Myocyte (in vitro differentiated cells): Measurements from ENCODE around the gene C2CD5. TPM values are rescaled to one million over a fixed set of nuclear protein-coding genes. Genes with fewer than 3 reads are reported as not detected.
A peak's percentile ranks its signal among the peaks of the same experiment; 100 is the strongest.
"Not testable (repeated sequence)": the region's sequence is repeated elsewhere in the genome, so short reads cannot be mapped to it uniquely, and the experiment has no call there.

Source experiments
- DNase-seq: peaks from one replicate; pipeline ENCODE4 v3.0.0-alpha.2; 2012; ENCODE audit warnings: low read depth
- polyA plus RNA-seq: library from polyadenylated mRNA; unstranded; fragments of >200 nt; gene quantifications from one replicate; pipeline ENCODE4 v1.2.1, GENCODE V29; 2012; ENCODE audit warnings: missing spikeins
- total RNA-seq: library from RNA; depleted of rRNA; stranded (reverse); fragments of >200 nt; gene quantifications from 2 replicates; pipeline ENCODE4 v1.2.3, GENCODE V29; 2014

The C2CD5 gene
- 7.9 and 10.2 TPM in 2 replicates for total RNA-seq
- 5.6 TPM for polyA plus RNA-seq

DNA sequence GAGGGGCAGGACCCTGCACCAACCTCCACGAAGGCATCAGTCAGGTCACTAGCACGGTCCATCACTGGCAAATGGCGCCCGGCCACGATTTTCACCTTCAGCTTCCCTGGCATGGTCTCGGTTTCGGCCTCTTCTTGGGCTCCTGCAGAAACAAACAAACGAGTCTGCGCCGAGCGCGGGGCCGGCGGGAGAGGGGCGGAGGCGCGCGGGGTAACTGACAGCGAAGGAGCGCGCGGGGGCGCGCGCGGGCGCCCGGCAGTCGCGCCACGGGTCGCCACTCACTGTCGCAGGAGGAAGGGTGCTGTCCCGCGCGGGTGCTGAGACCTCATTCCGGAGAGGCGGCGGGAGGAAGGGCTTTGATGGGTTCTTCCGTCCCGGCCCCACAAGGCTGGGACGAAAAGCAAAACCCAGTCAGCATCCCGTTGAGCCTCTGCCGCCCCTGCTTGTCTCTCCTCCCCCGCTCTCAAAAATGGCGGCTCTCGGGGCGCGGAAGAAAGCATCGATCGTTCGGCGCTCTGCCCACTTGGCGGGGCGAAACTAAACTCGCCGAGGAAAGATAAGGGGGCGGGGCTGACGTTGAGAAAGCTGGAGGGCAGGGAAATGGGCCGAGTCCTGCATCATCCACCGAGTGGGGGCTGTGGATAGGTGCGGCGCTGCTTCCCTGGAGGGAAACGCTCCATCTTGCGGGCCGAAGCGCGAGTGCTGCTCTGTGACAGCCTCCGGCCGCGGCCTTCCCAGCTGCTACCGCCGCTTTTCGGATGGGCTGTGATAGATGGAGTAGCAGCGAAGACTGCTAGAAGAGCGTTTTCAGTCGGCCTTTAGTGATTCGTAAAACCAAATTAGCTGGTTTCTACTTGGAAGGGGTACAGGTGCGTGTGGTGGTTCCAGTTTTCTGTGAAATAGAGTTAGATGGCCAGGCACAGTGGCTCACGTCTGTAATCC lies at the start of gene C2CD5:
Gene C2CD5, minus strand, starts transcription at position 505 of the 942 bp plus-strand sequence. Its CDS starts 392 bp downstream, at position 113.
- DNase-seq: peak; percentile 100

- DNase-seq: no peak
These were observed 49.5 kb upstream of the C2CD5 start for GRCh38 chr12:22593864-22594263.

GRCh38 chr12:22588817-22589216 lies 44.5 kb upstream of the C2CD5 start:
- DNase-seq: no peak

- no peak for DNase-seq
These were observed 34.0 kb upstream of the C2CD5 start for GRCh38 chr12:22578328-22578727.

DNA sequence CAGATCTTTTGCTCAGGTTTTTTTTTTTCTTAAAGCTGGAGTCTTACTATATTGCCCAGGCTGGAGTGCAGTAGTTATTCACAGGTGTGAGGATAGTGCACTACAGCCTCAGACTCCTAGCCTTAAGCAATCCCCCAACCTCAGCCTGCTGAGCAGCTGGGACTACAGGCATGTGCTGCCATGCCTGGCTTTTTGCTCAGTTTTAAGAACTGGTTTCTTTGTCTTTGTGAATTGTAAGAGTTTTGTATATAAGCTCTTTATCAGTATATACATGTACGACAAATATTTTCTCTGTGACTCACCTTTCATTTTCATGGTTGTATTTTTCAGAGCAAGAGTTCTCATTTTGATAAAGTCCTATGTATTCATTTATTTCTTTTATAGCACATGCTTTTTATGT lies 33.3 kb upstream of the C2CD5 start:
- DNase-seq: no peak

DNA sequence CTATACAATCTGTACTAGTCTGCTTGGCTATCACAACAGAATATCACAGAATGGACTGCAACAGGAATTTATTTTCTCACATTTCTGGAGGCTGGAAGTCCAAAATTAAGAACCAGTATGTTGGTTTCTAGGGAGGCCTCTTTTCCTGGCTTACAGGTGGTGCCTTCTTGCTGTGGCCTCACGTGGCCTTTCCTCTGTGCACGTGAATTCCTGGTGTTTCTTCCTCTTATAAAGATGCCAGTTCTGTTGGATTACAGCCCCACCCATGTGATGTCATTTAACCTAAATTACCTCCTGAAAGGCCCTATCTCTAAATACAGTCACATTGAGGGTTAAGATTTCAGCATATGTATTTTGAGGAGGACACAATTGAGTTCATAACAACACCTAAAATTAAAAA lies 32.1 kb upstream of the C2CD5 start:
- DNase-seq: no peak

DNA sequence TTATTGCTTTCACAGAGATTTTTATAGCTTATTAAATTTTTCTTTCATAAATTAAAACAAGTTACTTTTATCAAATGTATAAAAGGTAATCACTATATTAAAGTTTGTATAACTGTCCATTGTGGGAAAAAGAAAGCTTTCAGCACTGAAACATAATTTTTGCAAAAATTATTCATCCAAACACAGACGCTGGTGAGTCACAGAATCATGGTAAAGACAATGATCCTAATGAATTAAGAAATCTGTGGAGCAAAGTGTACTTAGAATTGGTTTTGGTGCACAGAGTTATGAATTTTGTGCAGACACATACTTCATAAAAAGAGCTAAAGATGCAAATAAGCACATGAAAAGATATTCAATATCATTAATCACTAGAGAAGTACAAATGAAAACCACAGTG lies 31.7 kb upstream of the C2CD5 start:
- no peak for DNase-seq

GRCh38 chr12:22574921-22575320 lies 30.6 kb upstream of the C2CD5 start:
- DNase-seq: no peak

DNA sequence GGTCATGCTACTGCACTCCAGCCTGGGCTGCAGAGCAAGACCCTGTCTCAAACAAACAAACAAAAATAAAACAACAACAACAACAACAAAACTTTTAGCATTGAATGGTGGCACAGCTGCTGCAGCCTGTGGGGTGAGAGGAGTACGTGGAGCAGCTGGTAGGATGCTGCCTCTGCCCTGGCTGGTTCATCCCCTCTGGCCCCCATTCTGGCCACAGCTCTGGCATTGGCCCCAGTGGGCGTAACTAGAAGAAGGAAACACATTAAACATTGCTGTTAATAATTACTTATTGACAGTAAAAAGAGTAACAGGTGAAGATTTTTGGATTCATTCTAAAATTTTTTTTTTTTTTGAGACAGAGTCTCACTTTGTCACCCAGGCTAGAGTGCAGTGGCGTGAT lies 28.8 kb upstream of the C2CD5 start:
- DNase-seq: peak; percentile 18

DNA sequence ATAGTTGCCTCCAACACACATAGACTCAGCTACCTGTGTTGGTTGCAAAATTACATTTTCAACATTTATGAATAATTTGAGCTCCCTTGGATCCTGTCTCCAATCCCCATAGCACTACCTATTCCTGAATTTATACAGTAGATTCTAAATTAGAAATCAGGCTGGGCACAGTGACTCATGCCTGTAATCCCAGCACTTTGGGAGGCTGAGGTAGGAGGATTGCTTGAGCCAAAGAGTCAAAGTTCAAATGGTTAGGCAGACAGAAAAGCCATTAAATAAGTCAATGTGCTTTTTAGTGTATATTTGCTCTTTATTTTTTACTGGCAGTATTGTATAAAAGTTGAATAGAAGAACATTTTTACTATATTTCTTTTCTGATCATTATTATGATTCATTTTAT lies 24.9 kb upstream of the C2CD5 start:
- no peak for DNase-seq

DNA sequence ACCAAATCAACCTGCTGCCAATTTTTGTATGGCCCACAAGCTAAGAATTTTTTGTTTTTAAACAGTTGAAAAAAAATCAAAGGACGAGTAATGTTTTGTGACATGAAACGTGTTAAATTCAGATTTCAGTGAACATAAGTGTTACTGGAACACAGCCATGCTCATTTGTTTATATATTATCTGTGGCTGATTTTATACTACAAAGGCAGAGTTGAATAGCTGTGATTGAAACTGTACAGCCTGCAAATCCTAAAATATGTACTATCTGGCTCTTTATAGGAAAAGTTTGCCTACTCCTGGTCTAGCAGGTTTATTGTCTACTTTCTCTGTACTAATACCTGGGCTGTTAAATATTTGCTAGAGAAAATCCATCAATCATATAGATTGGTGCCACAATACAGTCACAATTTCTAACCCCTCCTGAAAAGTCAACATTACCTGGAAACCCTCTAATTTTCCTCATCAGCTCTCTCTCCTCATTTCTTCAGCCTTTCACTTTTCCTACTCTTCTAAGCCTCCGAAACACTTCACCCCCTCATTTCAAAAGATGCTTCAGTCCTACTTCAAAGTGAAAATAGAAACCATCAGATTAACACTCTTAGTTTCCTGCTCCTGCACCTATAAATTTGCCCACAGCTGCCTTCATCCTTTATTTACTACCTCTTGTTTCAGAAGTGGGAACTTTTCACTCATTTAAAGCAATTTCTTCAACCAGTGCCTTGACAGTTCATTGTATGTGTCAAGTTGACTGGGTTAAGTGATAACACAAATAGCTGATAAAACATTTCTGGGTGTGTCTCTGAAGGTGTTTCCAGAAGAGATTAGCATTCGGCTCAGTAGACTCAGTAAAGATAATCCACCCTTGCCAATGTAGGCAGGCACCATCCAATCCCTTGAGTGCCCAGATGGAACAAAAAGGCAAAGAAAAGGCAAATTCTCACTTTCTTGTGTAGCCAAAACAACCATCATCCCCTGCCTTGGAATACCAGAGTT lies 18.0 kb upstream of the C2CD5 start:
- no peak for DNase-seq

- not testable (repeated sequence) for DNase-seq
These were observed 10.4 kb upstream of the C2CD5 start for GRCh38 chr12:22554750-22555149.

GRCh38 chr12:22551624-22552023 lies 7.3 kb upstream of the C2CD5 start:
- DNase-seq: no peak

GRCh38 chr12:22545255-22545654 lies 913 bp upstream of the C2CD5 start:
- no peak for DNase-seq

DNA sequence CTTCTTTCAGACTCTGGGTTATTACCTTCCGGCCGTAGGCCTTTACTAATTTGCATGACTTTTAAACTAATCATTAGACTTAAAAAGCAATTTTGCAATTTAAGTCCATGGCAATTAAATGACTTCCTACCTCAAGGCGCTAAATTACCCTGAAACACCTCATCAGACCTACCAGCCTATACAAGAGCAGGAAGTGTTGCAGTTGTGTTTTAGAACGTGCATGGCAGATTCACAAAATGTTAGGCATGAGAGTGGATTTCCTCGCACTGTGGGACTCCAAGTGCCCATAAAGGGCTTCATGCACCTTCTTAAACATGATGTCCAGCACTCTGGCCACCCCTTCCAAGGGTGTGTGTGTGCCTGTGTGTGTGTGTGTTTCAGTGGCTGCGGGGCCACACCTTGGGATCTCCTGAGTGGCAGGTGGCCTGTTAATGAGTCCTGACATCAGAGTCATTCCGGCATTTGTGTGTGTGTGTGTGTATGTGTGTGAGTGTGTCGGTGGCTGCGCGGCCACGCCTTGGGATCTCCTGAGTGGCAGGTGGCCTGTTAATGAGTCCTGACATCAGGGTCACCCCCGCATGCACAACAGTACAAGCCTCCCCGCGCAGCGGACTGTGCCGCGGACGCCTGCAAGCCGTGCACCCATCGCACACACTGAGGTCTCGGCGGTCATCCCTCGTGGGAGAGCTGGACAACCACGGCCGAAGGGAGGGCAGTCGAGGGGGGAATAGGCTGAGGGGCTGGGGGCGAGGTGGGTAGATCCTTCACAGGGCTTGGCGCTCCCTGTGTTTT lies 900 bp downstream of the C2CD5 start:
- peak; percentile 69 for DNase-seq

DNA sequence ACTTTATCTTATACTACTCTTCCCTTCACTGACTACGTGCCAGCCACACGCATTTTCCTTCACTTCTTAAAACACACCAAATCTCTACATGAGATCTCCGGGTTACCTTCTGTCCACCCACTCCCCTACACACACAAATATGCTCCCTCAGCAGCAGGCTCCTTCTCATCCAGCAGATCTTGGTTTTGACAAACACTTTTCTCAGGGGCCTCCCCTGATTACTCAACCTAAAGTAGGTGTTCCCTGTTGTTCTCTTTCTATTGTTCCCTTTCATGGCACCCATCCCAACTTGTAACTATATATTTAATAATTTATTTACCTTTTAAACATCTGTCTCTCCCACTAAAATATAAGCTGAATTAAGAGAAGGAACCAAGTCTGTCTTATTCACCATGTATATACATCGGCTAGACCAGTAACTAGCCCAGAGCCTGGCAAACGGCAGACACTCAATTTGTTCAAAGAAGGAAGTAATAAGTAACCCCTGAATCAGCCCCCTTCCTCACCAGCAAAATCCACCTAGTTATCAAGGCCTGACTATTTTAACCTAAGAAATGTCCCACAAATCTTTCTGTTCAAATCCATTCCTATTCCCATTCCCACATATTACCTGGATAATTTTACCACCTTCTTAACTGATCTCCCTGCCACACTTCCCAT lies 2.7 kb downstream of the C2CD5 start:
- DNase-seq: no peak

DNA sequence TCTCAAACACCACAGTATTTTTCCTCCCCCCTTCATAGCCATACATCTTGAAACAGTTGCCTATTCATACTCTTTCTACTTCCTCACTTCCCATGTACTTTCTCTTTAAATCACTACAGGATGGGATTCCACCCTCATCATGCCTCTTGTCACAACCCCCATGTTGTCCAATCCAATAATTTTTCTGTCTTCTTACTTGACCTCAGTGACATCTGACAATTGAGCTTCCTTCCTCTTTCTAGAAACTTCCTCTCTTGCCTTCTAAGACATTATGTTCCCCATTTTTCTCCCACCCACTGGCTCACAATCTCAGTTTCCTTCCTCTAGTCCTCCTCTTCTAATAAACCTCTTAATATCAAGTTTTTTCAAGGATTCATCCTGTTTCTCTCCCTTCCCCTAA lies 5.3 kb downstream of the C2CD5 start:
- DNase-seq: no peak

GRCh38 chr12:22538311-22538710 lies 6.0 kb downstream of the C2CD5 start:
- no peak for DNase-seq

- DNase-seq: no peak
These were observed 7.3 kb downstream of the C2CD5 start for GRCh38 chr12:22536971-22537544.

GRCh38 chr12:22536346-22536945 lies 7.9 kb downstream of the C2CD5 start:
- no peak for DNase-seq
